DND-41 (cell line): ENCODE results near the gene KNDC1.

Experiments
- CTCF ChIP-seq: IDR thresholded peaks from 2 replicates; pipeline ENCODE4 v1.5.1; 2012; ENCODE audit warnings: borderline replicate concordance, low read length, moderate library complexity, mild to moderate bottlenecking; ENCODE audit not compliant: poor library complexity, severe bottlenecking; ENCODE audit errors: extremely low read depth
- EZH2 ChIP-seq: IDR thresholded peaks from 3 replicates; pipeline ENCODE4 v1.6.1; 2012; ENCODE audit warnings: borderline replicate concordance, low read depth, mild to moderate bottlenecking, moderate library complexity, low read length, inconsistent platforms; ENCODE audit not compliant: severe bottlenecking

DNA sequence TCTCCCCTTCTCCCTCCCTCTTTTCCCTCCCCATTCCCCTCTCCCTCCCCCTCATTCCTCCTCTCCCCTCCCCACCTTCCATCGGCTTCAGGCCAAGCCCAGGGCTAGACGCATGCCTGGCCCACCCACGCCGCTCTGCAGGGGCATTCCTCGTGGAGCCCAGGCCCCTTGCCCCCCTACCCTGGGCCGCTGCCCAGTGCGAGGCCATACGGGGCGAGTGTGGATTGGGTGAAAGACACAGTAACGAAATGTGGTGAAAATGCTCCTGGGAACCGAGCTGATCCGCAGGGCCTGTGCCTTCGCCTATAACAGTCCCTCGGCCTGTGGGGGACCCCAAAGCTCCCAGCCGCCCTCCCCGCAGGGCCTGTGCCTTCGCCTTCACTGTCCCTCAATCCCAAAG lies 44.0 kb upstream of the KNDC1 start:
- TF ChIP-seq CTCF (no peak), EZH2 (no peak)
